ENCODE results near the gene SEC14L3. TPM values are rescaled to one million over a fixed set of nuclear protein-coding genes. Genes with fewer than 3 reads are reported as not detected.

The SEC14L3 gene
- total RNA-seq, 2 donors from 2014 or later: not detected

GRCh38 chr22:30513462-30513861 is 41.6 kb upstream of the SEC14L3 start:
- Histone ChIP-seq H3K4me3 (no peak overlapping the region), H3K9me3 (no peaks in the 10 kb centered on the region), H3K4me1 (no peaks in the 10 kb centered on the region), H3K27me3 (no peaks in the 10 kb centered on the region), H3K36me3 (no peaks in the 10 kb centered on the region), H3K27ac (no peak overlapping the region)
- no peak for DNase-seq (ENCODE audit: low spot score)
- no peak for TF ChIP-seq CTCF (IDR thresholded peaks at IDR 0.05)

- H3K36me3 ChIP-seq: no peaks in the 10 kb centered on the region
- no peaks in the 10 kb centered on the region for H3K9me3 ChIP-seq
- H3K4me1 ChIP-seq: no peaks in the 10 kb centered on the region
- no peak overlapping the region for H3K27ac ChIP-seq
- H3K4me3 ChIP-seq: no peak overlapping the region
- H3K27me3 ChIP-seq: peaks cover 0 to 5% of the 10 kb centered on the region in 2 donors
- no peak for TF ChIP-seq CTCF (IDR thresholded peaks at IDR 0.05)
- no peak for DNase-seq (ENCODE audit: low spot score)
Observed at GRCh38 chr22:30511911-30512310, 40.1 kb upstream of the SEC14L3 start.

GRCh38 chr22:30511109-30511508 is 39.3 kb upstream of the SEC14L3 start:
- no peak for DNase-seq (ENCODE audit: low spot score)
- H3K27ac ChIP-seq: no peak overlapping the region
- H3K36me3 ChIP-seq: no peaks in the 10 kb centered on the region
- no peak overlapping the region for H3K4me3 ChIP-seq
- peaks cover 0 to 5% of the 10 kb centered on the region in 2 donors for H3K27me3 ChIP-seq
- no peaks in the 10 kb centered on the region for H3K4me1 ChIP-seq
- H3K9me3 ChIP-seq: no peaks in the 10 kb centered on the region
- TF ChIP-seq CTCF (IDR thresholded peaks at IDR 0.05): no peak

GRCh38 chr22:30508216-30508615 is 36.4 kb upstream of the SEC14L3 start:
- TF ChIP-seq CTCF (IDR thresholded peaks at IDR 0.05): no peak
- H3K36me3 ChIP-seq: no peaks in the 10 kb centered on the region
- no peaks in the 10 kb centered on the region for H3K9me3 ChIP-seq
- H3K27me3 ChIP-seq: peaks cover 6 to 12% of the 10 kb centered on the region in 2 donors
- H3K4me3 ChIP-seq: no peak overlapping the region
- no peak overlapping the region for H3K27ac ChIP-seq
- no peak for DNase-seq (ENCODE audit: low spot score)
- peaks cover 0 to 4% of the 10 kb centered on the region in 2 donors for H3K4me1 ChIP-seq

GRCh38 chr22:30507670-30508069 is 35.9 kb upstream of the SEC14L3 start:
- Histone ChIP-seq H3K4me1 (peaks cover 0 to 4% of the 10 kb centered on the region in 2 donors), H3K4me3 (no peak overlapping the region), H3K36me3 (no peaks in the 10 kb centered on the region), H3K27ac (no peak overlapping the region), H3K27me3 (peaks cover 6 to 12% of the 10 kb centered on the region in 2 donors), H3K9me3 (no peaks in the 10 kb centered on the region)
- DNase-seq (ENCODE audit: low spot score): no peak
- no peak for TF ChIP-seq CTCF (IDR thresholded peaks at IDR 0.05)

- no peak for DNase-seq (ENCODE audit: low spot score)
- no peak for TF ChIP-seq CTCF (IDR thresholded peaks at IDR 0.05)
- H3K27me3 ChIP-seq: peaks cover 6 to 12% of the 10 kb centered on the region in 2 donors
Observed at GRCh38 chr22:30506507-30506968, 34.7 kb upstream of the SEC14L3 start.

More at GRCh38 chr22:30506507-30506968, 34.7 kb upstream of the SEC14L3 start:
- H3K36me3 ChIP-seq: no peaks in the 10 kb centered on the region
- H3K4me3 ChIP-seq: no peak overlapping the region
- H3K27ac ChIP-seq: no peak overlapping the region
- no peaks in the 10 kb centered on the region for H3K9me3 ChIP-seq
- H3K4me1 ChIP-seq: peaks cover 0 to 4% of the 10 kb centered on the region in 2 donors

All from right atrium auricular region (tissue), 2 donors.